Measurements from ENCODE around the gene TMEM86B. TPM values are rescaled to one million over a fixed set of nuclear protein-coding genes. Genes with fewer than 3 reads are reported as not detected.

Gene TMEM86B
- total RNA-seq, 4 donors from 2014 or later = 1.1 to 3.6 (median 2.2) TPM; not detected in 1

DNA sequence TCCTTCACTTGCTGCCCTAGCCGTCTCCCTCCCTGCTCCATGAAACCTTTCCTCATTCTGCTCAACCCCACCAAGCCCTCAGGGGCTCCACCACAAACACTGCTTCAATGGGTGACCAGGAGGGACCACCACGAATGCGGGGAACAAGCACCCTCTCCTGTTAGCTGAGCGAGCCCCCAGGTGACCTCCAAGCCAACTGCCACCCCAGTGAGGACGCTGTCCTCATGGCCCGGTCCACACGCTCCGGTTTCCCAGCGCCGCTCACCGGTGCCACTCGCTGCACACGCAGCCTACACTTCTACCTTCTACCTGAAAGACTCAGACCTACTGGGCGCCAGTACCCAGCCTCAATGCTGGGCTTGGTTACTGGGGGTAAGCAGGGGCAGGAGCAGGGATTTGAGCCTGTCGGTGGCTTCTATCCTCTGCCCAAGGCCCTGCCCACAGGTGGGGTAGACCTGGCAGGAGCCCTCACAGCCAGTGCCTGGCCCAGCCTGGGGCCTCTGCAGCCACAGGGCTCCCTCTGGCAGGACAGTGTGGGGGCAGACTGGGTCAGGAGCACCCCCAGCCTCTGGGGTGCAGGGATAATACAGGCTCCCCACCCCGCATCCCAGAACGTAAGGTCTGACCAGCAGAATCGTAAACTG lies 704 bp upstream of the TMEM86B start:
- H3K27ac ChIP-seq = no peak overlapping the region
- H3K27me3 ChIP-seq = no peaks in the 10 kb centered on the region
- H3K4me1 ChIP-seq = no peaks in the 10 kb centered on the region
- DNase-seq = no peak
- H3K9me3 ChIP-seq = no peaks in the 10 kb centered on the region
- H3K4me3 ChIP-seq = no peak overlapping the region
- no peak for TF ChIP-seq POLR2A (IDR thresholded peaks at IDR 0.05)
- TF ChIP-seq, protein P1, sequence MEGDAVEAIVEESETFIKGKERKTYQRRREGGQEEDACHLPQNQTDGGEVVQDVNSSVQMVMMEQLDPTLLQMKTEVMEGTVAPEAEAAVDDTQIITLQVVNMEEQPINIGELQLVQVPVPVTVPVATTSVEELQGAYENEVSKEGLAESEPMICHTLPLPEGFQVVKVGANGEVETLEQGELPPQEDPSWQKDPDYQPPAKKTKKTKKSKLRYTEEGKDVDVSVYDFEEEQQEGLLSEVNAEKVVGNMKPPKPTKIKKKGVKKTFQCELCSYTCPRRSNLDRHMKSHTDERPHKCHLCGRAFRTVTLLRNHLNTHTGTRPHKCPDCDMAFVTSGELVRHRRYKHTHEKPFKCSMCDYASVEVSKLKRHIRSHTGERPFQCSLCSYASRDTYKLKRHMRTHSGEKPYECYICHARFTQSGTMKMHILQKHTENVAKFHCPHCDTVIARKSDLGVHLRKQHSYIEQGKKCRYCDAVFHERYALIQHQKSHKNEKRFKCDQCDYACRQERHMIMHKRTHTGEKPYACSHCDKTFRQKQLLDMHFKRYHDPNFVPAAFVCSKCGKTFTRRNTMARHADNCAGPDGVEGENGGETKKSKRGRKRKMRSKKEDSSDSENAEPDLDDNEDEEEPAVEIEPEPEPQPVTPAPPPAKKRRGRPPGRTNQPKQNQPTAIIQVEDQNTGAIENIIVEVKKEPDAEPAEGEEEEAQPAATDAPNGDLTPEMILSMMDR (IDR thresholded peaks at IDR 0.05) = no peak
- WGBS, 2 donors = 95 to 97% methylated on average over 12 to 17 of the region's 18 CpGs
- intact Hi-C loops (cut with DNase I) = no loop called here
- H3K36me3 ChIP-seq = peaks cover 35 to 85% (median 37%) of the 10 kb centered on the region in 3 donors

- intact Hi-C loops (cut with DNase I) = no loop called here
These were observed 560 bp downstream of the TMEM86B start for GRCh38 chr19:55228015-55228391.

DNA sequence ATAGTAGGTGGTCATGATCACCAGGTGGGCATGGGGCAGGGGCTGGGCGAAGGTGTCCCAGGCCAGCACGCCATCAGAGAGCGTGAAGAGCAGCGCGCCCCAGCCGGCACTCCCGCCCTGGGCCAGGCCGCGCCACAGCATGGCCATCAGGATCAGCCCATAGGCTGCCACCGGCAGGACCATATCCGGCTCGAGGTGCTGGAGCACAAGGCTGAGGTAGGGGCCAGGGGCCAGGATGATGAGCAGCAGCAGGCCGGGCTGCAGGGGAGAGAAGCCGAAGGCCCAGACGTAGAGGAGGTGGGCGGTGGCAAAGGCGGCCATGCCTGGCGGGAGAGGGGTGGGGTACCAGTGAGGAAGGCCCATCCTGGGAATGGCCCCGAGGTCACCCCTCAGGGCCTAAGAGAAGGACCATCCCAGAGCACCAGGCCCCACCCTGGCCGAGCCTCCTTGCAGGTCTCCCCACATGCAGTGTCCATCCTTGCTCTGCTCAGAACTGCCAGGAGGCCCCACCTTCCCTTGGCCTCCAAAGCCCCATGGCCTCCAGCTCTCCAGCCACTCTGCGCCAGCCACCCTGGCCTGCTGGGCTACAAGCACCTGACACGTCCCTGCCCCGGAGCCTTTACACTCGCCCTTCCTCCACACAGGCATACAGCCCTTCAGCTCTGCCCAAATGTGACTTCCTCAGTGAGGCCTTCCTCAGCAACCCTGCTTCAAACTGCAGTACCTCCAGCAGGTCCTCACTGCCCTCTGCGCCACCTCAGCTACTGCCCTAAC lies 1.1 kb downstream of the TMEM86B start:
- 82 to 95% methylated on average over 12 to 16 of the region's 25 CpGs for WGBS, 2 donors
- H3K27me3 ChIP-seq = no peaks in the 10 kb centered on the region
- peaks cover 29 to 67% (median 33%) of the 10 kb centered on the region in 3 donors for H3K36me3 ChIP-seq
- H3K27ac ChIP-seq = no peak overlapping the region
- no peak for TF ChIP-seq POLR2A (IDR thresholded peaks at IDR 0.05)
- TF ChIP-seq, protein P1 (IDR thresholded peaks at IDR 0.05) = no peak
- H3K4me3 ChIP-seq = no peak overlapping the region
- no peak for DNase-seq
- no peaks in the 10 kb centered on the region for H3K4me1 ChIP-seq
- H3K9me3 ChIP-seq = no peaks in the 10 kb centered on the region
- intact Hi-C loops (cut with DNase I) = no loop called here

More at GRCh38 chr19:55228015-55228391, 560 bp downstream of the TMEM86B start:
- no peak for TF ChIP-seq POLR2A (IDR thresholded peaks at IDR 0.05)
- TF ChIP-seq, protein P1 (IDR thresholded peaks at IDR 0.05) = no peak
- Histone ChIP-seq H3K36me3 (peaks cover 33 to 73% (median 37%) of the 10 kb centered on the region in 3 donors), H3K4me1 (no peaks in the 10 kb centered on the region), H3K27ac (no peak overlapping the region), H3K27me3 (no peaks in the 10 kb centered on the region), H3K4me3 (no peak overlapping the region), H3K9me3 (no peaks in the 10 kb centered on the region)
- no peak for DNase-seq
- WGBS, 2 donors = 85% methylated on average over 4 of the region's 17 CpGs; no CpG with 5 or more reads in 1 of the 2 donors

DNA sequence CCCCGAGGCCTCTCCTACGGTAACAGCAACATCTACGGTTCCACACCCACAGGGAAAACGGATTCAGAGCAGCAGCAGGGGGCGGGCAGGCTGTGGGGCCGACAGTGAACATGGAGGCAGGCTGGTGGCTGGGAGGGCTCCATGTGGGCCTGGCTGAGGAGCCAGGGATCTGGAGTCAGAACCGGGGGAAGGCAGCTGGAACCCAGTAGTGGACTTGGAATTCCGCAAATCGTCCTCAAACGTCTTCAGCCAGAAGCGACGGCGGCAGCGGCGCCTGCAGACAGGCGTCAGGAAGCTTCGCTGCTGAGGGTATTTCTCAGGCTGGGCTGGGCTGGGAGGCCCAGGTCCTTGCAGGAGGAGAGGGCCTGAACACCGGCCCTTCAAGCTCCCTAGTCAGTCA lies 1.8 kb downstream of the TMEM86B start:
- intact Hi-C loops (cut with DNase I) = no loop called here
- H3K27ac ChIP-seq = no peak overlapping the region
- no peaks in the 10 kb centered on the region for H3K27me3 ChIP-seq
- 60 to 78% methylated on average over 1 to 15 of the region's 18 CpGs for WGBS, 2 donors
- H3K4me3 ChIP-seq = no peak overlapping the region
- no peaks in the 10 kb centered on the region for H3K9me3 ChIP-seq
- H3K36me3 ChIP-seq = peaks cover 22 to 61% (median 26%) of the 10 kb centered on the region in 3 donors
- TF ChIP-seq, protein P1 (IDR thresholded peaks at IDR 0.05) = no peak
- TF ChIP-seq POLR2A (IDR thresholded peaks at IDR 0.05) = no peak
- no peaks in the 10 kb centered on the region for H3K4me1 ChIP-seq
- no peak for DNase-seq

- H3K4me1 ChIP-seq = no peaks in the 10 kb centered on the region
- H3K4me3 ChIP-seq = no peak overlapping the region
- H3K27ac ChIP-seq = no peak overlapping the region
- WGBS, 2 donors = 86 to 92% methylated on average over 7 to 8 of the region's 9 CpGs
- intact Hi-C loops (cut with DNase I) = no loop called here
- H3K9me3 ChIP-seq = no peaks in the 10 kb centered on the region
- H3K36me3 ChIP-seq = peaks cover 17 to 55% (median 21%) of the 10 kb centered on the region in 3 donors
- H3K27me3 ChIP-seq = no peaks in the 10 kb centered on the region
- no peak for TF ChIP-seq POLR2A (IDR thresholded peaks at IDR 0.05)
- TF ChIP-seq, protein P1 (IDR thresholded peaks at IDR 0.05) = no peak
- DNase-seq = no peak
These were observed 2.3 kb downstream of the TMEM86B start for GRCh38 chr19:55226273-55226672.
